Trophoblast cell (in vitro differentiated cells and primary cell): ENCODE measurements around the gene MTIF3.

ENCODE experiments used
- DNase-seq, 2 donors: peaks; one replicate each; pipeline ENCODE4 v3.0.0-alpha.2; 2016
- H2AFZ ChIP-seq: 2 replicates; pipeline ENCODE4 v1.6.1; 2013; ENCODE audit warnings: low read length, moderate library complexity, mild to moderate bottlenecking; ENCODE audit not compliant: insufficient read depth, poor library complexity
- H2AK5ac ChIP-seq: 2 replicates; pipeline ENCODE4 v1.6.1; 2013; ENCODE audit warnings: mild to moderate bottlenecking, low read length
- H2BK120ac ChIP-seq: 2 replicates; pipeline ENCODE4 v1.6.1; 2013; ENCODE audit warnings: low read length, mild to moderate bottlenecking, moderate library complexity; ENCODE audit not compliant: insufficient read depth, poor library complexity
- H2BK12ac ChIP-seq: 2 replicates; pipeline ENCODE4 v1.6.1; 2013; ENCODE audit warnings: mild to moderate bottlenecking, low read length, moderate library complexity
- H2BK5ac ChIP-seq: 2 replicates; pipeline ENCODE4 v1.6.1; 2013; ENCODE audit warnings: low read length, low read depth, moderate library complexity, mild to moderate bottlenecking; ENCODE audit not compliant: poor library complexity
- H3K14ac ChIP-seq: 2 replicates; pipeline ENCODE4 v1.6.1; 2013; ENCODE audit warnings: mild to moderate bottlenecking, low read length
- H3K18ac ChIP-seq: 2 replicates; pipeline ENCODE4 v1.6.1; 2013; ENCODE audit warnings: mild to moderate bottlenecking, low read length
- H3K23ac ChIP-seq: 2 replicates; pipeline ENCODE4 v1.6.1; 2013; ENCODE audit warnings: low read length
- H3K27ac ChIP-seq: 2 replicates; pipeline ENCODE4 v1.5.1; 2013; ENCODE audit warnings: low read depth, mild to moderate bottlenecking, inconsistent platforms, low read length, moderate library complexity
- H3K27me3 ChIP-seq: 2 replicates; pipeline ENCODE4 v1.6.1; 2013; ENCODE audit warnings: inconsistent platforms, mild to moderate bottlenecking, low read length, moderate library complexity; ENCODE audit not compliant: insufficient read depth
- H3K36me3 ChIP-seq, 2 experiments: 1 replicate in 1 of 2; 2 replicates in 1 of 2; pipeline ENCODE4 v1.6.1; 2013; ENCODE audit warnings: low read length in 2 of 2, mild to moderate bottlenecking in 2 of 2, moderate library complexity in 1 of 2; ENCODE audit not compliant: insufficient read depth in 2 of 2, control insufficient read depth in 1 of 2
- H3K4ac ChIP-seq: 2 replicates; pipeline ENCODE4 v1.6.1; 2013; ENCODE audit warnings: low read depth, mild to moderate bottlenecking, low read length, moderate library complexity
- H3K4me1 ChIP-seq, 2 experiments: 1 replicate in 1 of 2; 2 replicates in 1 of 2; pipeline ENCODE4 v1.6.1; 2013; ENCODE audit warnings: low read length in 2 of 2, mild to moderate bottlenecking in 2 of 2, moderate library complexity in 1 of 2; ENCODE audit not compliant: insufficient read depth in 2 of 2, control insufficient read depth in 1 of 2
- H3K4me2 ChIP-seq: 2 replicates; pipeline ENCODE4 v1.6.1; 2013; ENCODE audit warnings: inconsistent platforms, mild to moderate bottlenecking, low read length, moderate library complexity
- H3K4me3 ChIP-seq: 2 replicates; pipeline ENCODE4 v1.5.1; 2013; ENCODE audit warnings: mild to moderate bottlenecking, low read depth, low read length, inconsistent platforms
- H3K79me1 ChIP-seq: one replicate; pipeline ENCODE4 v1.6.1; 2013; ENCODE audit warnings: low read length
- H3K79me2 ChIP-seq: 2 replicates; pipeline ENCODE4 v1.6.1; 2013; ENCODE audit warnings: low read length, mild to moderate bottlenecking; ENCODE audit not compliant: control insufficient read depth, insufficient read depth, poor library complexity
- H3K9ac ChIP-seq: 2 replicates; pipeline ENCODE4 v1.6.1; 2013; ENCODE audit warnings: mild to moderate bottlenecking, low read length
- H3K9me3 ChIP-seq: 2 replicates; pipeline ENCODE4 v1.6.1; 2013; ENCODE audit warnings: low read depth, mild to moderate bottlenecking, control low read depth, inconsistent platforms, low read length; ENCODE audit not compliant: insufficient read depth
- H4K12ac ChIP-seq: 2 replicates; pipeline ENCODE4 v1.6.1; 2013; ENCODE audit warnings: low read depth, mild to moderate bottlenecking, low read length, moderate library complexity
- H4K8ac ChIP-seq: 2 replicates; pipeline ENCODE4 v1.6.1; 2013; ENCODE audit warnings: low read depth, mild to moderate bottlenecking, low read length, moderate library complexity
- H4K91ac ChIP-seq: one replicate; pipeline ENCODE4 v1.6.1; 2013; ENCODE audit warnings: low read depth, mild to moderate bottlenecking, low read length, moderate library complexity
- WGBS: extraction: QIAGEN DNeasy Blood & Tissue Kit; methylation state at CpG from one replicate; pipeline ENCODE4 v1.1.7; 2013; ENCODE audit warnings: missing lambda C conversion rate; ENCODE audit not compliant: insufficient read length, insufficient coverage; ENCODE audit errors: extremely low coverage; 5-methylcytosine and 5-hydroxymethylcytosine counted together

Gene MTIF3

DNA sequence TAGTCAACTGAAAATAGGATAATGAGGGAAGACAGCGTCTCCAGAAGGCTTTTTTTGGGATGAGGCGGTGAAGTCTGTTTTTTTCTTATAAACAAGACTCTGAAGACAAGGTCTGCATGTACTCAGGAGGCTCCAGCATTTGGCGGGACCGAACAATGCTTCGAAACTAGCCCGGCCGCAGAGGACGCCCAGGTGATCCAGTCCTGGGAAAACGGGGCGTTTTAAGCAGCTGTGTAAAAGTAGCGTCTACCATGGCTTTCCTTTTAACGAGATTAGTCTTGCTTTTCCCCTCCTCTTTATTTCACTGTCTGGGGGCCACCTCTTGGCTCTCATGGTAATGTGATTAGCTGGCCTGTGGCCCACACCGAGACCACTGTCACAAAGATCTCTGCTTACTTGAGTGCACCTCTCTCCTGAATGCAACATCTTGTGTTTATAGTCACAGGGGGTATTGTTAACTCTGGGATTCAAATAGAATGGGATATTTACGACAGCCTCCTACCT lies 55.3 kb downstream of the MTIF3 start:
- Histone ChIP-seq H3K4me1 (no peaks in the 10 kb centered on the region), H3K79me2 (no peaks in the 10 kb centered on the region), H2BK5ac (no peak overlapping the region), H3K79me1 (no peaks in the 10 kb centered on the region), H3K9ac (no peak overlapping the region), H3K23ac (no peak overlapping the region), H3K4ac (no peak overlapping the region), H3K9me3 (no peaks in the 10 kb centered on the region), H4K12ac (no peak overlapping the region), H2BK12ac (no peak overlapping the region), H3K36me3 (peaks cover 0 to 2% of the 10 kb centered on the region in 2 experiments), H4K8ac (no peak overlapping the region), H3K18ac (no peak overlapping the region), H3K27ac (no peak overlapping the region), H2AK5ac (no peak overlapping the region), H3K4me3 (no peak overlapping the region), H3K14ac (no peak overlapping the region), H2AFZ (no peak overlapping the region), H4K91ac (no peak overlapping the region), H3K27me3 (no peaks in the 10 kb centered on the region), H3K4me2 (no peak overlapping the region), H2BK120ac (no peak overlapping the region)
- no peak for DNase-seq
- WGBS: no CpG with 5 or more reads among the region's 14 CpGs

- no CpG with 5 or more reads among the region's 4 CpGs for WGBS
Measured at GRCh38 chr13:27393101-27393500, 57.3 kb downstream of the MTIF3 start.

GRCh38 chr13:27391471-27391870 lies 58.9 kb downstream of the MTIF3 start:
- H3K4me2 ChIP-seq: no peak overlapping the region
- H2BK12ac ChIP-seq: no peak overlapping the region
- no peaks in the 10 kb centered on the region for H3K79me1 ChIP-seq
- H4K8ac ChIP-seq: no peak overlapping the region
- H2AFZ ChIP-seq: no peak overlapping the region
- no peak for DNase-seq
- H3K27ac ChIP-seq: no peak overlapping the region
- H2AK5ac ChIP-seq: no peak overlapping the region
- no peak overlapping the region for H3K23ac ChIP-seq
- no CpG with 5 or more reads among the region's 2 CpGs for WGBS
- no peak overlapping the region for H4K12ac ChIP-seq
- H3K14ac ChIP-seq: no peak overlapping the region
- no peak overlapping the region for H4K91ac ChIP-seq
- no peak overlapping the region for H2BK5ac ChIP-seq
- H3K36me3 ChIP-seq: peaks cover 0 to under 1% of the 10 kb centered on the region in 2 experiments
- no peaks in the 10 kb centered on the region for H3K27me3 ChIP-seq
- H3K4me3 ChIP-seq: no peak overlapping the region
- peaks cover 0 to 4% of the 10 kb centered on the region in 2 experiments for H3K4me1 ChIP-seq
- no peak overlapping the region for H3K18ac ChIP-seq
- no peaks in the 10 kb centered on the region for H3K9me3 ChIP-seq
- no peak overlapping the region for H3K9ac ChIP-seq
- no peaks in the 10 kb centered on the region for H3K79me2 ChIP-seq
- no peak overlapping the region for H2BK120ac ChIP-seq
- H3K4ac ChIP-seq: no peak overlapping the region

More at GRCh38 chr13:27393101-27393500, 57.3 kb downstream of the MTIF3 start:
- Histone ChIP-seq H3K4me2 (no peak overlapping the region), H2AFZ (no peak overlapping the region), H3K23ac (no peak overlapping the region), H3K4me1 (peaks cover 0 to 3% of the 10 kb centered on the region in 2 experiments), H3K9ac (no peak overlapping the region), H2AK5ac (no peak overlapping the region), H3K18ac (no peak overlapping the region), H4K12ac (no peak overlapping the region), H2BK5ac (no peak overlapping the region), H4K8ac (no peak overlapping the region), H3K27ac (no peak overlapping the region), H3K4me3 (no peak overlapping the region), H2BK120ac (no peak overlapping the region), H3K4ac (no peak overlapping the region), H3K14ac (no peak overlapping the region), H3K9me3 (no peaks in the 10 kb centered on the region), H2BK12ac (no peak overlapping the region), H3K79me1 (no peaks in the 10 kb centered on the region), H3K79me2 (no peaks in the 10 kb centered on the region), H4K91ac (no peak overlapping the region), H3K27me3 (no peaks in the 10 kb centered on the region), H3K36me3 (peaks cover 0 to 2% of the 10 kb centered on the region in 2 experiments)
- no peak for DNase-seq

- DNase-seq: no peak
- Histone ChIP-seq H2BK5ac (no peak overlapping the region), H3K4me2 (no peak overlapping the region), H4K8ac (no peak overlapping the region), H3K36me3 (no peaks in the 10 kb centered on the region), H2BK12ac (no peak overlapping the region), H2BK120ac (no peak overlapping the region), H3K4me1 (peaks cover 0 to 4% of the 10 kb centered on the region in 2 experiments), H3K4ac (no peak overlapping the region), H3K27ac (no peak overlapping the region), H3K23ac (no peak overlapping the region), H3K9ac (no peak overlapping the region), H3K9me3 (no peaks in the 10 kb centered on the region), H4K12ac (no peak overlapping the region), H3K79me1 (no peaks in the 10 kb centered on the region), H3K27me3 (peaks cover 2% of the 10 kb centered on the region), H3K18ac (no peak overlapping the region), H3K14ac (no peak overlapping the region), H3K79me2 (no peaks in the 10 kb centered on the region), H4K91ac (no peak overlapping the region), H2AK5ac (no peak overlapping the region), H3K4me3 (no peak overlapping the region), H2AFZ (no peak overlapping the region)
- WGBS: no CpG with 5 or more reads among the region's 7 CpGs
Measured at GRCh38 chr13:27389891-27390290, 60.5 kb downstream of the MTIF3 start.
